ENCODE data around the gene VPS33A. TPM values are rescaled to one million over a fixed set of nuclear protein-coding genes. Genes with fewer than 3 reads are reported as not detected.
"Not testable (repeated sequence)": the region's sequence is repeated elsewhere in the genome, so short reads cannot be mapped to it uniquely, and the experiment has no call there.

Gene VPS33A
- total RNA-seq, 1 experiment from 2014 or later: 16.5 TPM

DNA sequence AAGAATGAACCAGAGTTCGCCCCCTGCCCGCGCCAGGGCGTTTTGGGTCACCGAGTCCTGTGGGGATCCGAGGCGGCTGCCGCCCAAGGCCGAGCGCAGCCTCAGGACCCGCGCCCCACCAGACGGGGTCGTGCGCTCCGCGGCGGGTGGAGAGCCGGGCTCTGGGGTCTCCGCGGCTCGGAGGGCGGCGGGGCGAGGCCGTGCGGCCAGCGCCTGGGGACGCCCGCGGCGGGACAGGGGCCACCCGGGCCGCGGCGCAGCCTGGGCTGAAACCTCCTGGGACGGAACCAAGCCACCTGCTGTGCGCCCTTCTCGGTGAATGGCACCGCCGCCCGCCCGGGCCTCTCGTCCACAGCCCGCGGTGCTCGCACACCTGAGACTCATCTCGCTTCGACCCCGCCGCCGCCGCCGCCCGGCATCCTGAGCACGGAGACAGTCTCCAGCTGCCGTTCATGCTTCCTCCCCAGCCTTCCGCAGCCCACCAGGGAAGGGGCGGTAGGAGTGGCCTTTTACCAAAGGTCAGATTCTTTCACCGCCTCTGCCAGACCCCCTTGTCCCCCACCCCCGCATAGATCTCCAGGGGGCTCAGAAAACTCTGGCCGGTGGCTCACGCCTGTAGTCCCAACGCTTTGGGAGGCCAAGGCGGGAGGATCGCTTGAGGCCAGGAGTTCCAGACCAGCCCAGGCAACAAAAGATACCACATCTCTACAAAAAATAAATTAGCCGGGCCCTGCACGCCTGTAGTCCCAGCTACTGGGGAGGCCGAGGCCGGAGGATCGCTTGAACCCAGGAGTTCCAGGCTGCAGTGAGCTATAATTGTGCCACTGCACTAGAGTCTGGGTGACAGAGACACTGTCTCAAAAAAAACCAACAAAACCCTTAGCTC lies 61.9 kb downstream of the VPS33A start:
- intact Hi-C loops (cut with micrococcal nuclease): no loop called here
- H3K4me3 Mint-ChIP-seq (ENCODE audit: unreplicated experiment): peak overlapping the region; percentile 59
- ChIA-PET POLR2A (interaction anchor here (1.0 to 5.1 kb wide), 4 partner anchors 10 to 72 kb away, joined by 5 to 23 read pairs (median 13); partner anchors contain the start of gene DIABLO), CTCF (interaction anchor here (1.2 kb wide), 1 partner anchor 11 kb away, joined by 3 read pairs; no protein-coding TSS in a partner anchor)
- no TSS peak for BruUV-seq (replicated peaks)
- no peaks in the 10 kb centered on the region for H3K9me3 Mint-ChIP-seq (ENCODE audit: unreplicated experiment)
- DNase-seq (ENCODE audit: unreplicated experiment): no peak
- no peak for TF ChIP-seq CTCF (IDR thresholded peaks at IDR 0.05; ENCODE audit: unreplicated experiment)
- H3K36me3 Mint-ChIP-seq (ENCODE audit: insufficient read depth, unreplicated experiment): peaks cover 39% of the 10 kb centered on the region
- H3K27me3 Mint-ChIP-seq (ENCODE audit: insufficient read depth, unreplicated experiment): no peaks in the 10 kb centered on the region
- peaks cover 6% of the 10 kb centered on the region for H3K4me1 Mint-ChIP-seq (ENCODE audit: insufficient read depth, unreplicated experiment)
- no peak overlapping the region for H3K27ac Mint-ChIP-seq (ENCODE audit: low read depth, unreplicated experiment)

DNA sequence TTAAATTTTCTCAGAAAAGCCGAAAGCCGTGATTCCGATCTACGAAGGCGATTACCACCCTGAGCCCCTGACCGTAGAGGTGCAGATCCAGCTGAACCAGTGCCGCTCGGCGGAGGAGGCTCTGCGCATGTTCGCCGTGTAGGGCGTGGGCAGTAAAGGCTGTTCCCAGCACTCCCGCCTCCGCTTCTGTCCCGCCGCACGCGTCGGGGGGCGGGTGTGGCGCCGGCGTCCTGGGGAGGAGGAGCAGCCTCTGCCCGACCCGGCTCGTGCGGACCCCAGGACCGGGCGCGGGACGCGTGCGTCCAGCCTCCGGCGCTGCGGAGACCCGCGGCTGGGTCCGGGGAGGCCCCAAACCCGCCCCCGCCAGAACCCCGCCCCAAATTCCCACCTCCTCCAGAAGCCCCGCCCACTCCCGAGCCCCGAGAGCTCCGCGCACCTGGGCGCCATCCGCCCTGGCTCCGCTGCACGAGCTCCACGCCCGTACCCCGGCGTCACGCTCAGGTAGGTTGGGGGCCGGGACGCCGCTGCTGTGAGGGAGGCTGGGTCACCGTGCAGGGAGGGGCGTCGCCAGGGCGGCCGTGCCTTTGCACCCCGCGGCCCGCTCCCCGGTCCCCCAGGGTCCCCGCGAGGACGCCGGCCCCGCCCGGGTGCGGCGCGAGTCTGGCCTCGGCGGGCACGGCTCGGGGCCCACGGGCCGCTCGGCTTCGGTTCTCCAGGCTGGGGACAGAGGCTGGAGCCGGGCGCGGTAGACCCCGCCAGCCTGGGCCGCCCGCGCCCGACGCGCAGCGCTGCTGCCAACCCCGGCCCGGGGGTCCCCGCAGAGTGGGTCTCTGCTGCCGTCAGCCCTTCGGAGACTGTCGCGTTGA lies 62.8 kb downstream of the VPS33A start, which contains the start of gene B3GNT4:
Gene B3GNT4, plus strand, starts transcription at position 409 of the 866 bp plus-strand sequence. CDS start 910 bp downstream, outside the sequence.
- BruUV-seq (replicated peaks): no TSS peak
- Mint-ChIP-seq H3K4me3 (ENCODE audit: unreplicated experiment) (peak within 1 kb of the TSS; percentile 77), H3K4me1 (ENCODE audit: insufficient read depth, unreplicated experiment) (peaks cover 6% of the 10 kb centered on the region), H3K27ac (ENCODE audit: low read depth, unreplicated experiment) (no peak within 1 kb of the TSS), H3K27me3 (ENCODE audit: insufficient read depth, unreplicated experiment) (no peaks in the 10 kb centered on the region), H3K36me3 (ENCODE audit: insufficient read depth, unreplicated experiment) (peaks cover 32% of the 10 kb centered on the region), H3K9me3 (ENCODE audit: unreplicated experiment) (no peaks in the 10 kb centered on the region)
- intact Hi-C loops (cut with micrococcal nuclease): no loop called here
- ChIA-PET POLR2A (interaction anchor here (1.0 to 2.0 kb wide), 5 partner anchors 9 to 125 kb away, joined by 3 to 19 read pairs (median 5); partner anchors contain the start of gene DIABLO), CTCF (interaction anchor here (0.5 to 3.1 kb wide), 3 partner anchors 13 to 263 kb away, joined by 3 to 10 read pairs (median 4); no protein-coding TSS in a partner anchor)
- TF ChIP-seq CTCF (IDR thresholded peaks at IDR 0.05; ENCODE audit: unreplicated experiment): no peak
- DNase-seq (ENCODE audit: unreplicated experiment): peak; percentile 62

- DNase-seq (ENCODE audit: unreplicated experiment); BruUV-seq (replicated peaks); intact Hi-C loops (cut with micrococcal nuclease); H3K27me3 Mint-ChIP-seq (ENCODE audit: insufficient read depth, unreplicated experiment); H3K9me3 Mint-ChIP-seq (ENCODE audit: unreplicated experiment); H3K27ac Mint-ChIP-seq (ENCODE audit: low read depth, unreplicated experiment); H3K4me1 Mint-ChIP-seq (ENCODE audit: insufficient read depth, unreplicated experiment): not testable (repeated sequence)
- peak overlapping the region; percentile 77 for H3K4me3 Mint-ChIP-seq (ENCODE audit: unreplicated experiment)
- ChIA-PET CTCF (interaction anchor here (0.9 to 3.1 kb wide), 2 partner anchors 12 to 81 kb away, joined by 4 to 10 read pairs; no protein-coding TSS in a partner anchor), POLR2A (interaction anchor here (1.0 to 2.0 kb wide), 4 partner anchors 9 to 125 kb away, joined by 3 to 19 read pairs (median 4); partner anchors contain the start of gene DIABLO)
- peaks cover 24% of the 10 kb centered on the region for H3K36me3 Mint-ChIP-seq (ENCODE audit: insufficient read depth, unreplicated experiment)
These were observed 63.5 kb downstream of the VPS33A start for GRCh38 chr12:122202811-122203210.

- DNase-seq (ENCODE audit: unreplicated experiment): no peak
- CTCF ChIA-PET: interaction anchor here (3.1 kb wide), 1 partner anchor 11 kb away, joined by 10 read pairs; no protein-coding TSS in a partner anchor
- intact Hi-C loops (cut with micrococcal nuclease): no loop called here
- Mint-ChIP-seq H3K9me3 (ENCODE audit: unreplicated experiment) (no peaks in the 10 kb centered on the region), H3K4me3 (ENCODE audit: unreplicated experiment) (no peak overlapping the region), H3K4me1 (ENCODE audit: insufficient read depth, unreplicated experiment) (peaks cover 13% of the 10 kb centered on the region), H3K27ac (ENCODE audit: low read depth, unreplicated experiment) (no peak overlapping the region), H3K27me3 (ENCODE audit: insufficient read depth, unreplicated experiment) (no peaks in the 10 kb centered on the region), H3K36me3 (ENCODE audit: insufficient read depth, unreplicated experiment) (peaks cover 24% of the 10 kb centered on the region)
- no peak for TF ChIP-seq CTCF (IDR thresholded peaks at IDR 0.05; ENCODE audit: unreplicated experiment)
- BruUV-seq (replicated peaks): no TSS peak
- POLR2A ChIA-PET: interaction anchor here (0.9 to 2.0 kb wide), 2 partner anchors 10 to 24 kb away, joined by 3 to 19 read pairs; partner anchors contain the start of gene DIABLO
These were observed 64.3 kb downstream of the VPS33A start for GRCh38 chr12:122202017-122202416.

Data from MCF 10A (cell line).